Lung (tissue), 12 donors: ENCODE results near the gene ABHD12. TPM values are rescaled to one million over a fixed set of nuclear protein-coding genes. Genes with fewer than 3 reads are reported as not detected.

Source experiments
- ATAC-seq: fragments of 200-7000 bp; cut with Tn5 transposase; one replicate; pipeline ENCODE4 v1.9.1; 2020; ENCODE audit warnings: moderate number of reproducible peaks; ENCODE audit not compliant: insufficient read depth, low FRiP score
- DNase-seq, 3 donors: peaks; one replicate each; pipeline ENCODE4 v3.0.0-alpha.2; 2013 to 2017
- H3K27ac ChIP-seq, 2 donors: one replicate each; pipeline ENCODE4 v1.5.1; 2013; ENCODE audit warnings: mild to moderate bottlenecking in 2 of 2, moderate library complexity in 2 of 2, control low read depth in 1 of 2, inconsistent platforms in 1 of 2, low read depth in 1 of 2, low read length in 1 of 2
- H3K27me3 ChIP-seq, 3 donors: one replicate each; pipeline ENCODE4 v1.5.1; 2013; ENCODE audit warnings: low read length in 2 of 3; ENCODE audit not compliant: control insufficient read depth in 3 of 3, insufficient read depth in 3 of 3
- H3K36me3 ChIP-seq, 4 donors: one replicate each; pipeline ENCODE4 v1.5.1; 2013; ENCODE audit warnings: low read length in 4 of 4, mild to moderate bottlenecking in 1 of 4, moderate library complexity in 1 of 4; ENCODE audit not compliant: control insufficient read depth in 4 of 4, insufficient read depth in 4 of 4
- H3K4me1 ChIP-seq, 5 donors: one replicate each; pipeline ENCODE4 v1.5.1; 2013; ENCODE audit warnings: low read length in 5 of 5, mild to moderate bottlenecking in 2 of 5, moderate library complexity in 1 of 5; ENCODE audit not compliant: control insufficient read depth in 5 of 5, insufficient read depth in 5 of 5
- H3K4me3 ChIP-seq: one replicate; pipeline ENCODE4 v1.5.1; 2013; ENCODE audit warnings: mild to moderate bottlenecking, control low read depth, moderate library complexity
- H3K9ac ChIP-seq, 2 donors: one replicate each; pipeline ENCODE4 v1.5.1; 2013; ENCODE audit warnings: low read length in 2 of 2, control low read depth in 1 of 2; ENCODE audit not compliant: insufficient read depth in 1 of 2
- H3K9me3 ChIP-seq, 4 donors: one replicate each; pipeline ENCODE4 v1.5.1; 2013; ENCODE audit warnings: low read length in 3 of 4, mild to moderate bottlenecking in 1 of 4, moderate library complexity in 1 of 4; ENCODE audit not compliant: control insufficient read depth in 4 of 4, insufficient read depth in 3 of 4
- CTCF ChIP-seq: IDR thresholded peaks from 2 replicates; pipeline ENCODE4 v1.5.1; 2012; ENCODE audit warnings: mild to moderate bottlenecking; ENCODE audit errors: control extremely low read depth, extremely low read depth
- WGBS, 2 donors: extraction: QIAGEN DNeasy Blood & Tissue Kit; methylation state at CpG; one replicate each; pipeline ENCODE4 v1.1.7; 2013; 5-methylcytosine and 5-hydroxymethylcytosine counted together
- polyA plus RNA-seq, 2 donors: library from polyadenylated mRNA; stranded (reverse); fragments of 200-250 nt; gene quantifications; one replicate each; pipeline ENCODE4 v1.2.1, GENCODE V29; 2013
- total RNA-seq, 2 donors: library from RNA; depleted of rRNA in 1 of 2; stranded (reverse); fragments of >200 nt in 1 of 2; gene quantifications; one replicate each; pipeline ENCODE4 v1.2.1, GENCODE V29; 2014 to 2021
- donor health status: control.
- donor health status: control.
- donor health status: Bipolar disorder and iron deficiency.
- donor health status: healthy.
- donor health status: DM: yes; HTN: yes; CAD: no.

The ABHD12 gene
- total and polyA plus RNA-seq, 4 donors, result 34.3 to 58.1 (median 44.6) TPM

GRCh38 chr20:25316506-25317190 lies 74.0 kb downstream of the ABHD12 start:
- DNase-seq, result no peak
- no peak overlapping the region for H3K27ac ChIP-seq
- WGBS, 2 donors, result 98% methylated on average over 11 of the region's 11 CpGs

GRCh38 chr20:25315418-25316210 lies 75.0 kb downstream of the ABHD12 start:
- no peaks in the 10 kb centered on the region for H3K27me3 ChIP-seq
- no peak for TF ChIP-seq CTCF
- H3K36me3 ChIP-seq, result peaks cover 0 to 10% (median 2%) of the 10 kb centered on the region in 4 donors
- ATAC-seq (no peak), DNase-seq (no peak)
- no peak overlapping the region for H3K4me3 ChIP-seq
- H3K27ac ChIP-seq, result no peak overlapping the region
- H3K9me3 ChIP-seq, result no peaks in the 10 kb centered on the region
- 89 to 90% methylated on average over 8 of the region's 8 CpGs for WGBS, 2 donors
- no peak overlapping the region for H3K9ac ChIP-seq
- H3K4me1 ChIP-seq, result peaks cover 0 to 9% (median 7%) of the 10 kb centered on the region in 5 donors

More at GRCh38 chr20:25316506-25317190, 74.0 kb downstream of the ABHD12 start:
- Histone ChIP-seq H3K36me3 (peaks cover 0 to 12% (median 4%) of the 10 kb centered on the region in 4 donors), H3K9me3 (peaks cover 0 to 2% (median 0%) of the 10 kb centered on the region in 4 donors), H3K4me3 (no peak overlapping the region), H3K4me1 (peaks cover 0 to 2% (median 0%) of the 10 kb centered on the region in 5 donors), H3K9ac (no peak overlapping the region), H3K27me3 (no peaks in the 10 kb centered on the region)
- ATAC-seq, result no peak
- no peak for TF ChIP-seq CTCF

GRCh38 chr20:25314497-25315417 lies 75.9 kb downstream of the ABHD12 start:
- Histone ChIP-seq H3K36me3 (peaks cover 0 to 5% (median 2%) of the 10 kb centered on the region in 4 donors), H3K9ac (no peak overlapping the region), H3K27ac (no peak overlapping the region), H3K4me1 (peaks cover 0 to 12% (median 8%) of the 10 kb centered on the region in 5 donors), H3K4me3 (no peak overlapping the region), H3K9me3 (no peaks in the 10 kb centered on the region), H3K27me3 (no peaks in the 10 kb centered on the region)
- no peak for DNase-seq
- 96 to 97% methylated on average over 17 of the region's 17 CpGs for WGBS, 2 donors
- no peak for TF ChIP-seq CTCF
- no peak for ATAC-seq
